Endothelial cell (in vitro differentiated cells): Measurements from ENCODE around the gene GNAO1. TPM values are rescaled to one million over a fixed set of nuclear protein-coding genes. Genes with fewer than 3 reads are reported as not detected.

Experiments used
- DNase-seq: peaks from one replicate; pipeline ENCODE4 v3.0.0; 2021; ENCODE audit warnings: low spot score
- H3K27ac Mint-ChIP-seq: one replicate; pipeline ENCODE4 v1.8.0; 2021; ENCODE audit warnings: mixed read lengths, inconsistent platforms; ENCODE audit not compliant: unreplicated experiment
- H3K27me3 Mint-ChIP-seq: one replicate; pipeline ENCODE4 v1.8.0; 2021; ENCODE audit warnings: mild to moderate bottlenecking, moderate library complexity, mixed read lengths, inconsistent platforms; ENCODE audit not compliant: unreplicated experiment
- H3K36me3 Mint-ChIP-seq: one replicate; pipeline ENCODE4 v1.8.0; 2021; ENCODE audit warnings: mild to moderate bottlenecking, low read depth, mixed read lengths, inconsistent platforms; ENCODE audit not compliant: unreplicated experiment
- H3K4me1 Mint-ChIP-seq: one replicate; pipeline ENCODE4 v1.8.0; 2021; ENCODE audit warnings: mild to moderate bottlenecking, mixed read lengths, inconsistent platforms; ENCODE audit not compliant: unreplicated experiment
- H3K4me3 Mint-ChIP-seq: one replicate; pipeline ENCODE4 v1.8.0; 2021; ENCODE audit warnings: mild to moderate bottlenecking, mixed read lengths, inconsistent platforms; ENCODE audit not compliant: unreplicated experiment
- H3K9me3 Mint-ChIP-seq: one replicate; pipeline ENCODE4 v1.8.0; 2021; ENCODE audit warnings: mixed read lengths, inconsistent platforms; ENCODE audit not compliant: unreplicated experiment
- total RNA-seq: library from RNA; stranded (reverse); fragmentation: NEBNext Ultra II Directional; extraction: Animal tissue kit (Norgen Biotek cat#: 25700); gene quantifications from one replicate; pipeline ENCODE4 v1.2.1, GENCODE V29; 2021; ENCODE audit not compliant: unreplicated experiment
- TF ChIP-seq, protein P1 (sequence below): fragments of 200-600 bp; sonication (generic); IDR thresholded peaks from one replicate; pipeline ENCODE4 v1.5.0; 2021; ENCODE audit warnings: antibody characterized with exemption; ENCODE audit not compliant: unreplicated experiment

GNAO1 gene
- total RNA-seq, 1 donor from 2014 or later: 0.69 TPM

DNA sequence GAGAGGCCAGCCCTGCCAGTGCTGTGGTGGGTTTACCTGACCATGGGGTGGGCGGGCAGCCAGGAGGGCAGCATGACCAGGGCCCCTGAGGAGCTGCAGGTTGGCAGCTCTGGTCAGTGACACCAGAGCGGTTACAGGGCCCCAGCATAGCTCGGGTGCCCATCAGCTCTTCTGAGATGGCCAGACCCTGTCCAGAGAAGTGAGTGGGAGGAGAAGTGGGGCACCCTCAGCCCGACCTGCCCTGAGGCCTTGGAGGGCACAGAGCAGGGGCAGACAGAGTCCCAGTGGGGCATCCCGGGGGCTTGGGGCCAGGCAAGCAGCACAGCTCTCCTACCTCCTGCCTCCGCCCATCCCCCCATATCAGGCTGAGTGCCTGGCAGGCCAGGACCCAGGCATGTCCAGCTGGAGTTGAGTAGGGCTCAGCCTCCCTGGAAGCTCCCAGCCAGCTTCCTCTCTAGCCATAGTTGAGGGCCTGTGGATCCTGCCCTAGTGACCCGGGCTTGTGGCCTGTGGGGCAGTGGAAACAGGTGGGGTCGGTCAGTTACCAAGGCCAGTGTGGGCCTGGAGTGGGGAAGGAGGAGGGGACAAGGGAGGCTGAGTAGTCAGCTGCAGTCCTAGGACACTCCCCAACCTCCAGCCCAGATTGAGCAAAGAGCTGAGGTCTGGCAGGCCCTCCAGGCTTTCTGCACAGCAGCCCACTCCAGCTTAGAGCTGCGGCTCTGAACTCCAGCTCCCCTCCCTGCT lies 150.5 kb downstream of the GNAO1 start:
- DNase-seq: no peak
- Mint-ChIP-seq H3K36me3 (peaks cover 3% of the 10 kb centered on the region), H3K27me3 (no peaks in the 10 kb centered on the region), H3K9me3 (no peaks in the 10 kb centered on the region), H3K4me3 (no peak overlapping the region), H3K4me1 (peaks cover 2% of the 10 kb centered on the region), H3K27ac (no peak overlapping the region)
- TF ChIP-seq, protein P1, sequence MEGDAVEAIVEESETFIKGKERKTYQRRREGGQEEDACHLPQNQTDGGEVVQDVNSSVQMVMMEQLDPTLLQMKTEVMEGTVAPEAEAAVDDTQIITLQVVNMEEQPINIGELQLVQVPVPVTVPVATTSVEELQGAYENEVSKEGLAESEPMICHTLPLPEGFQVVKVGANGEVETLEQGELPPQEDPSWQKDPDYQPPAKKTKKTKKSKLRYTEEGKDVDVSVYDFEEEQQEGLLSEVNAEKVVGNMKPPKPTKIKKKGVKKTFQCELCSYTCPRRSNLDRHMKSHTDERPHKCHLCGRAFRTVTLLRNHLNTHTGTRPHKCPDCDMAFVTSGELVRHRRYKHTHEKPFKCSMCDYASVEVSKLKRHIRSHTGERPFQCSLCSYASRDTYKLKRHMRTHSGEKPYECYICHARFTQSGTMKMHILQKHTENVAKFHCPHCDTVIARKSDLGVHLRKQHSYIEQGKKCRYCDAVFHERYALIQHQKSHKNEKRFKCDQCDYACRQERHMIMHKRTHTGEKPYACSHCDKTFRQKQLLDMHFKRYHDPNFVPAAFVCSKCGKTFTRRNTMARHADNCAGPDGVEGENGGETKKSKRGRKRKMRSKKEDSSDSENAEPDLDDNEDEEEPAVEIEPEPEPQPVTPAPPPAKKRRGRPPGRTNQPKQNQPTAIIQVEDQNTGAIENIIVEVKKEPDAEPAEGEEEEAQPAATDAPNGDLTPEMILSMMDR: no peak

DNA sequence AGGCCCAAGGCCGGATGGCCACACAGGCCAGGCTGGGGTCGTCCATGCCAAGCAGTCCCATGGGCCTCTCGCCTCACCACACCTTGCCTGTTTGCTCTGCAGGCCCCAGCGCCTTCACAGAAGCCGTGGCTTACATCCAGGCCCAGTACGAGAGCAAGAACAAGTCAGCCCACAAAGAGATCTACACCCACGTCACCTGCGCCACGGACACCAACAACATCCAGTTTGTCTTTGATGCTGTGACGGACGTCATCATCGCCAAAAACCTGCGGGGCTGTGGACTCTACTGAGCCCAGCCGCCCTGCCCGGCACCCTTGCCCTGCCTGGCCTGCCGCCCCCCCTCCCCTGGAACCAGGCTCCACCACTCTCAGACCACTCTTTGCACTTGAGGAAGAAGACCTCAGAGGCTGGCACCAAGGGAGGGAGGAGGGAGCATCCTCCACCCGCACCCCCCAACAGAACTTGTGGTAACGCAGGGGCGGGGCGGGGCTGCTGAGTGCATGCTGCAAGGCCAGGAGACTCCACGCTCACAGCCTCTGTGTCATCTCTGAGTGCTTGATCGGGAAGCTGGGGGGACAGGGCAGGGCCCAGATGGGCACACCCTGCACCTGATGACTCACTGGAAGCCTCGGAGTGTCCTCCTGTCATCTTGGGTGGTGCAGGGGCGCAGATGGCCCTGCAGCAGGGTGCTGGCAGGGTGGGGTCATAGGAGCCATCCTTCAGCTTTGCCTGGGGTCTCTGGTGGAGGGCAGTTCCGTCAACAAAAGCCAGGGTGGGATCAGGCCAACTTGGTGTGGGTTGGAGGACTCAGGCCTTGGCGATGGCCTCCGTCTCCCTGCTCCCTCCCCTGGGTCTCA lies 152.6 kb downstream of the GNAO1 start:
- TF ChIP-seq, protein P1: no peak
- Mint-ChIP-seq H3K27ac (no peak overlapping the region), H3K4me3 (no peak overlapping the region), H3K27me3 (peaks cover 2% of the 10 kb centered on the region), H3K36me3 (peaks cover 3% of the 10 kb centered on the region), H3K4me1 (peaks cover 2% of the 10 kb centered on the region), H3K9me3 (no peaks in the 10 kb centered on the region)
- DNase-seq: no peak

DNA sequence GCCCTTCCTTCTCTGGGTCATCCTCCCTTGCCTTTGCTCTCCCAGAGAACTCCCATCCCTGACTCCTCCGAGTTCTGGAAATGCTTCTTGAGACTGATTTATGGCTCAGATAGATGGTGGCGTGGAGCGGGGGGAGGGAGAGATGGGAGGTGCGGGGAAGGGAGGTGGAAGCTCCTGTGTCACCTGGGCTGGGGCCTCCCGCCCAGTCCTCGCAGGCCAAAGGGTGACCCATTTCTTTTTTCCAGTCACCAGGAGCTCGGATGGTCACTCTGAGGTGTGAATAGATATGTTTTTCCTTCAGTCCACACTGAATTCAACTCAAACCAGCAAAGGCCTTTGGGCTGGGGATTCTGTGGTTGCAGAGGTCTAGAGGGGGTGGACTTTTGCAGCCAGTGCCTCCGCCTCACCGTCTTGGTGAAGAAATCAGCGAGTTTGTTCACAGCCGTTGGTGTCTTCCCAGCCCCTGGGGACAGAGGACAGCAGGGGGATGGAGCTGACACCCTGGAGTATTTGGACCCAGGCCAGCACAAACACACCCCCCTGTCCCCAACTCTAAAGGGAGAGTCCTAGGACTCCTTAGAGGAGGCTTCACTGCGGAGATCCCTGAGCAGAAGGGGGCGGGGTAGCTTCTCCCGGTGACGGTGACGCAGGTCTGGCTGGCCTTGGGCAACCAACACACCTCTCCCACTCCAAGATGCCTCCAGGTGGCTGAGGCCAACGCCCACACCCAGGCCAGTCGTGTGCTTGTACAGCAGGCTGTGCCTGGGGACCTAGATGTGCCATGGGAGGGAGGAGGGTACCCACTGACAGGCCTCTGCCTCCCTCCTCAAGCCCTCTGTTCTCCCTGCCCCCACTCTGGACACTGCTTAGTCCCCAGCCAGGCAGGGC lies 153.5 kb downstream of the GNAO1 start:
- Mint-ChIP-seq H3K9me3 (no peaks in the 10 kb centered on the region), H3K36me3 (peaks cover 3% of the 10 kb centered on the region), H3K27me3 (peaks cover 7% of the 10 kb centered on the region), H3K4me3 (no peak overlapping the region), H3K4me1 (peaks cover 2% of the 10 kb centered on the region), H3K27ac (no peak overlapping the region)
- TF ChIP-seq, protein P1: no peak
- no peak for DNase-seq

DNA sequence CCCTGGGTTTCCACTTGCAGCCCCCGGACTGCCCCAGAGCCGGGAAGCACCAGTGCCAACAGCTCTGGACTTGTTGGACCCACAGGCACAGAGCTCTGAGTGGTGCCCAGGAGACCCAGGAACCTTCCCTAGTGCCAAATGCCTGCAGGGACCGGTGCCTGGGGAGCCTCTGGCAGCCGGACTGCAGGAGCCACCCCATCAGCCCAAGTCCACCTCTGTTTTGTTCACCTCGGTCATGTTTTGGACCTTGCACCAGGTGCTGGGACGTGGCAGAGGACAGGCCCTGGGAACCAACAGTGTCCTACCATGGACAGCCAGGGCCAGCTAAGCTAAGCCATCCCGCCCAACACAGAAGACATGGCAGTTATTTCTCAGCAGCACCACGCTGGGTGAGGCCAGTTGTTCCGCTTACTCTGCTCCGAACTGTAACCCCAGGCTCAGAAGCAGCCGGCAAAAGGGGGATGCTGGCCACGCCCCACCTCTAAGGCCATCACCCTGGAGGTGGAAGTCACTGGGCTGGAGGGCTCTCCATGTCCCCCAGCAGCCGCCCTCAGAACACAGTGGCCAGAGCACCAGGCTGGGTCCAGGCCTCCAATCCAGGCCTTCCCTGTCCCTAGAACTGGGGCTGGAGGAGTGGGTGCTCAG lies 154.2 kb downstream of the GNAO1 start:
- TF ChIP-seq, protein P1: no peak
- H3K27me3 Mint-ChIP-seq: peaks cover 7% of the 10 kb centered on the region
- H3K4me3 Mint-ChIP-seq: no peak overlapping the region
- DNase-seq: no peak
- no peaks in the 10 kb centered on the region for H3K9me3 Mint-ChIP-seq
- no peaks in the 10 kb centered on the region for H3K36me3 Mint-ChIP-seq
- H3K4me1 Mint-ChIP-seq: peaks cover 2% of the 10 kb centered on the region
- no peak overlapping the region for H3K27ac Mint-ChIP-seq
